KOPT-K1 (cell line): Measurements from ENCODE around the gene ATAD3B.
"Not testable (repeated sequence)": the region's sequence is repeated elsewhere in the genome, so short reads cannot be mapped to it uniquely, and the experiment has no call there.

Experiments used
- H3K27ac ChIP-seq: fragments of 200-600 bp; sonication (generic); 2 replicates; pipeline ENCODE4 v1.5.1; 2016; ENCODE audit warnings: antibody characterized with exemption, mild to moderate bottlenecking, low read depth, low read length; ENCODE audit not compliant: poor library complexity, severe bottlenecking
- H3K36me3 ChIP-seq: fragments of 200-600 bp; sonication (generic); 2 replicates; pipeline ENCODE4 v1.5.1; 2017; ENCODE audit warnings: antibody characterized with exemption, mild to moderate bottlenecking, low read length, moderate library complexity; ENCODE audit not compliant: insufficient read depth
- H3K9me3 ChIP-seq: fragments of 200-600 bp; sonication (generic); 2 replicates; pipeline ENCODE4 v1.5.1; 2017; ENCODE audit warnings: antibody characterized with exemption, low read length, mild to moderate bottlenecking; ENCODE audit not compliant: insufficient read depth, poor library complexity, severe bottlenecking

ATAD3B gene

GRCh38 chr1:1519805-1520505, 48.4 kb downstream of the ATAD3B start:
- peaks cover 46% of the 10 kb centered on the region for H3K36me3 ChIP-seq
- H3K27ac ChIP-seq, H3K9me3 ChIP-seq: not testable (repeated sequence)

- Histone ChIP-seq H3K9me3 (no peaks in the 10 kb centered on the region), H3K36me3 (peaks cover 48% of the 10 kb centered on the region), H3K27ac (no peak overlapping the region)
Observed at GRCh38 chr1:1521331-1521730, 49.8 kb downstream of the ATAD3B start.

GRCh38 chr1:1522536-1522935, 51.0 kb downstream of the ATAD3B start:
- H3K9me3 ChIP-seq, H3K27ac ChIP-seq: not testable (repeated sequence)
- peaks cover 54% of the 10 kb centered on the region for H3K36me3 ChIP-seq

- not testable (repeated sequence) for H3K27ac ChIP-seq
- peaks cover 55% of the 10 kb centered on the region for H3K36me3 ChIP-seq
Observed at GRCh38 chr1:1523226-1523625, 51.7 kb downstream of the ATAD3B start.

GRCh38 chr1:1523651-1524050, 52.1 kb downstream of the ATAD3B start:
- not testable (repeated sequence) for H3K9me3 ChIP-seq, H3K27ac ChIP-seq
- peaks cover 55% of the 10 kb centered on the region for H3K36me3 ChIP-seq

More at GRCh38 chr1:1523226-1523625, 51.7 kb downstream of the ATAD3B start:
- not testable (repeated sequence) for H3K9me3 ChIP-seq

- H3K27ac ChIP-seq, H3K9me3 ChIP-seq: not testable (repeated sequence)
- H3K36me3 ChIP-seq = peaks cover 65% of the 10 kb centered on the region
Observed at GRCh38 chr1:1524750-1525383, 53.3 kb downstream of the ATAD3B start.

- peaks cover 60% of the 10 kb centered on the region for H3K36me3 ChIP-seq
- H3K27ac ChIP-seq = not testable (repeated sequence)
- peaks cover 16% of the 10 kb centered on the region for H3K9me3 ChIP-seq
Observed at GRCh38 chr1:1526476-1526875, 54.9 kb downstream of the ATAD3B start.

- Histone ChIP-seq H3K27ac (no peak overlapping the region), H3K36me3 (peaks cover 59% of the 10 kb centered on the region), H3K9me3 (peaks cover 22% of the 10 kb centered on the region)
Observed at GRCh38 chr1:1527092-1527816, 55.7 kb downstream of the ATAD3B start.

GRCh38 chr1:1528301-1529267, 57.0 kb downstream of the ATAD3B start:
- Histone ChIP-seq H3K36me3 (peaks cover 59% of the 10 kb centered on the region), H3K27ac (no peak overlapping the region), H3K9me3 (peaks cover 24% of the 10 kb centered on the region)

GRCh38 chr1:1529321-1529720, 57.8 kb downstream of the ATAD3B start:
- H3K27ac ChIP-seq = no peak overlapping the region
- H3K9me3 ChIP-seq = peaks cover 24% of the 10 kb centered on the region
- H3K36me3 ChIP-seq = peaks cover 61% of the 10 kb centered on the region

GRCh38 chr1:1529936-1530335, 58.4 kb downstream of the ATAD3B start:
- peaks cover 65% of the 10 kb centered on the region for H3K36me3 ChIP-seq
- H3K27ac ChIP-seq = no peak overlapping the region
- H3K9me3 ChIP-seq = peaks cover 24% of the 10 kb centered on the region

- peaks cover 24% of the 10 kb centered on the region for H3K9me3 ChIP-seq
- peaks cover 62% of the 10 kb centered on the region for H3K36me3 ChIP-seq
- no peak overlapping the region for H3K27ac ChIP-seq
Observed at GRCh38 chr1:1531947-1532346, 60.4 kb downstream of the ATAD3B start.

- not testable (repeated sequence) for H3K27ac ChIP-seq
- peaks cover 61% of the 10 kb centered on the region for H3K36me3 ChIP-seq
- H3K9me3 ChIP-seq = peaks cover 24% of the 10 kb centered on the region
Observed at GRCh38 chr1:1533176-1533893, 61.8 kb downstream of the ATAD3B start.

- peaks cover 61% of the 10 kb centered on the region for H3K36me3 ChIP-seq
- not testable (repeated sequence) for H3K27ac ChIP-seq
- peaks cover 24% of the 10 kb centered on the region for H3K9me3 ChIP-seq
Observed at GRCh38 chr1:1533894-1534291, 62.3 kb downstream of the ATAD3B start.
